ENCODE data around the gene NCKAP5.

NCKAP5 gene

GRCh38 chr2:133097666-133098065 is 470.6 kb downstream of the NCKAP5 start:
- no peaks in the 10 kb centered on the region for H3K4me1 ChIP-seq (ENCODE audit: insufficient read depth, low read length)
- no peak overlapping the region for H3K9ac ChIP-seq (ENCODE audit: low read depth, low read length)
- no peak overlapping the region for H2AFZ ChIP-seq (ENCODE audit: low read depth, low read length)
- H3K4me3 ChIP-seq (ENCODE audit: low read depth in 1 of 2, low read length in 2 of 2), result no peak overlapping the region
- ATAC-seq (ENCODE audit: insufficient read depth, low read depth) (no peak), DNase-seq (no peak)
- no peaks in the 10 kb centered on the region for H3K9me3 ChIP-seq (ENCODE audit: insufficient read depth, low read length, severe bottlenecking)
- no peaks in the 10 kb centered on the region for H3K79me2 ChIP-seq (ENCODE audit: insufficient read depth, low read length)
- no peaks in the 10 kb centered on the region for H3K36me3 ChIP-seq (ENCODE audit: insufficient read depth, low read length)
- TF ChIP-seq CTCF (IDR thresholded peaks at IDR 0.05; ENCODE audit: borderline replicate concordance, extremely low read depth, low read length, poor library complexity, severe bottlenecking) (no peak), EZH2 (IDR thresholded peaks at IDR 0.05; ENCODE audit: borderline replicate concordance, low read depth, low read length, severe bottlenecking) (no peak)
- H3K4me2 ChIP-seq (ENCODE audit: insufficient read depth, low read length), result no peak overlapping the region
- H4K20me1 ChIP-seq (ENCODE audit: insufficient read depth, low read length), result no peaks in the 10 kb centered on the region
- no peaks in the 10 kb centered on the region for H3K27me3 ChIP-seq (ENCODE audit: insufficient read depth, low read length, poor library complexity)
- H3K27ac ChIP-seq (ENCODE audit: low read length), result no peak overlapping the region

DNA sequence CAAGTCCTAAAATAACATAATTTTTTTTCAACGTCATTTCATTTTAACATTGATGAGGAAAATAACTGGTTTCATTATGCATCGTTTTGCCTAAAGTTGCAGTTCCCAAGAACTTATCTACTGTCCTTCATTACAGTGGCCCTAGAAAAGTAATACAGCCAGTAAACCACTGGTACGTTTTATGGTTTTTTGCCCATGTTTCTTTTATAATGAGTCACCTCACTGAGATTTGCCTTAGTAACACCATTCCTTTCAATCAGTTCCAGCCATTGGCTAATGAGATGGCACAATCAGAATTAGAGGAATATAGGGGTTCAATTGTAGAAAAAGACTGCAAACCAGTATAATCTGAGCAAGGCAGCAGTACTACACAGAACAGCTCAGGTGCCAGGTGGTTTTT is 475.7 kb downstream of the NCKAP5 start:
- Histone ChIP-seq H3K4me3 (ENCODE audit: low read depth in 1 of 2, low read length in 2 of 2) (no peak overlapping the region), H3K36me3 (ENCODE audit: insufficient read depth, low read length) (no peaks in the 10 kb centered on the region), H3K27ac (ENCODE audit: low read length) (no peak overlapping the region), H3K27me3 (ENCODE audit: insufficient read depth, low read length, poor library complexity) (no peaks in the 10 kb centered on the region), H2AFZ (ENCODE audit: low read depth, low read length) (no peak overlapping the region), H4K20me1 (ENCODE audit: insufficient read depth, low read length) (no peaks in the 10 kb centered on the region), H3K79me2 (ENCODE audit: insufficient read depth, low read length) (no peaks in the 10 kb centered on the region), H3K9me3 (ENCODE audit: insufficient read depth, low read length, severe bottlenecking) (no peaks in the 10 kb centered on the region), H3K9ac (ENCODE audit: low read depth, low read length) (no peak overlapping the region), H3K4me1 (ENCODE audit: insufficient read depth, low read length) (no peaks in the 10 kb centered on the region), H3K4me2 (ENCODE audit: insufficient read depth, low read length) (no peak overlapping the region)
- no peak for DNase-seq
- ATAC-seq (ENCODE audit: insufficient read depth, low read depth), result no peak
- TF ChIP-seq EZH2 (IDR thresholded peaks at IDR 0.05; ENCODE audit: borderline replicate concordance, low read depth, low read length, severe bottlenecking), result no peak
- no peak for TF ChIP-seq CTCF (IDR thresholded peaks at IDR 0.05; ENCODE audit: borderline replicate concordance, extremely low read depth, low read length, poor library complexity, severe bottlenecking)

DNA sequence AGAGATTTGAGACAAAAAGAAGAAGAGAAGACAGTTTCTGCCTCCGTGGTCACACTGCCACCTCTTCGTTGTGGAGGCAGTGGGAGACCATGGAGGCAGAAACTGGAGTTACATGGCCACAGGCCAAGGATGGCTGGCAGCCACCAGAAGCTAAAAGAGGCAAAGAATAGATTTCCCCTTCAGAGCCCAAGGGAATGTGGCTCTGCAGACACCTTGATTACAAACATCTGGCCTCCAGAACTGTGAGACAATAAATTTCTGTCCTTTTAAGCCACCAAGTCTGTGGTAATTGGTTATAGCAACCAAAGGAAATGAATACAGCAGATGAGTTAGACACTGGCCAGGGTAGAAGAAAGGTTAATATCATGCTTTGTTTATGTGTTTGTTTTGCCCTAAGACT is 477.9 kb downstream of the NCKAP5 start:
- no peaks in the 10 kb centered on the region for H3K79me2 ChIP-seq (ENCODE audit: insufficient read depth, low read length)
- H3K36me3 ChIP-seq (ENCODE audit: insufficient read depth, low read length), result no peaks in the 10 kb centered on the region
- no peak overlapping the region for H3K4me2 ChIP-seq (ENCODE audit: insufficient read depth, low read length)
- H3K9ac ChIP-seq (ENCODE audit: low read depth, low read length), result no peak overlapping the region
- DNase-seq, result no peak
- no peak overlapping the region for H3K27ac ChIP-seq (ENCODE audit: low read length)
- no peak for ATAC-seq (ENCODE audit: insufficient read depth, low read depth)
- H2AFZ ChIP-seq (ENCODE audit: low read depth, low read length), result no peak overlapping the region
- H3K27me3 ChIP-seq (ENCODE audit: insufficient read depth, low read length, poor library complexity), result no peaks in the 10 kb centered on the region
- no peaks in the 10 kb centered on the region for H3K9me3 ChIP-seq (ENCODE audit: insufficient read depth, low read length, severe bottlenecking)
- H4K20me1 ChIP-seq (ENCODE audit: insufficient read depth, low read length), result no peaks in the 10 kb centered on the region
- no peak for TF ChIP-seq CTCF (IDR thresholded peaks at IDR 0.05; ENCODE audit: borderline replicate concordance, extremely low read depth, low read length, poor library complexity, severe bottlenecking)
- no peak for TF ChIP-seq EZH2 (IDR thresholded peaks at IDR 0.05; ENCODE audit: borderline replicate concordance, low read depth, low read length, severe bottlenecking)
- no peak overlapping the region for H3K4me3 ChIP-seq (ENCODE audit: low read depth in 1 of 2, low read length in 2 of 2)
- H3K4me1 ChIP-seq (ENCODE audit: insufficient read depth, low read length), result no peaks in the 10 kb centered on the region

DNA sequence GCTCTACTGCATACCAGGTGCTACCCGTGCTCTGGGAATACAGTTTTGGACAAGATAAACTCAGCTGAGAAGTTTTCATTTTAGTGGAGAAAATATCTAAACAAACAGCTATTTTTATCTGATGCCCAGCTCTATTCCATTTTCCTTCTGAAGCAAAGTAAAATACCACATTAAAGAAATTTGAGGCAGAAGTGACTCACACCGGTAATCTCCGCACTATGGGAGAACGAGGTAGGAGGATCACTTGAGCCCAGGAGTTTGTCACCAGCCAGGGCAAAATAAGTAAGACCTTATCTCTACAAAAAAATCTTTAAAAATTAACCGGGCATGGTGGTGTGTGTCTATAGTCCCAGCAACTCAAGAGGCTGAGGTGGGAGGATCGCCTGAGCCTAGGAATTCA is 482.1 kb downstream of the NCKAP5 start:
- Histone ChIP-seq H3K27ac (ENCODE audit: low read length) (no peak overlapping the region), H3K9me3 (ENCODE audit: insufficient read depth, low read length, severe bottlenecking) (no peaks in the 10 kb centered on the region), H4K20me1 (ENCODE audit: insufficient read depth, low read length) (no peaks in the 10 kb centered on the region), H3K36me3 (ENCODE audit: insufficient read depth, low read length) (no peaks in the 10 kb centered on the region), H2AFZ (ENCODE audit: low read depth, low read length) (no peak overlapping the region), H3K9ac (ENCODE audit: low read depth, low read length) (no peak overlapping the region), H3K79me2 (ENCODE audit: insufficient read depth, low read length) (no peaks in the 10 kb centered on the region), H3K4me3 (ENCODE audit: low read depth in 1 of 2, low read length in 2 of 2) (no peak overlapping the region), H3K4me1 (ENCODE audit: insufficient read depth, low read length) (no peaks in the 10 kb centered on the region), H3K27me3 (ENCODE audit: insufficient read depth, low read length, poor library complexity) (no peaks in the 10 kb centered on the region), H3K4me2 (ENCODE audit: insufficient read depth, low read length) (no peak overlapping the region)
- DNase-seq (no peak), ATAC-seq (ENCODE audit: insufficient read depth, low read depth) (no peak)
- TF ChIP-seq CTCF (IDR thresholded peaks at IDR 0.05; ENCODE audit: borderline replicate concordance, extremely low read depth, low read length, poor library complexity, severe bottlenecking), result no peak
- TF ChIP-seq EZH2 (IDR thresholded peaks at IDR 0.05; ENCODE audit: borderline replicate concordance, low read depth, low read length, severe bottlenecking), result no peak

Measured in DND-41 (cell line).